Glutamatergic neuron (in vitro differentiated cells): ENCODE measurements around the gene NPR2. TPM values are rescaled to one million over a fixed set of nuclear protein-coding genes. Genes with fewer than 3 reads are reported as not detected.

Experiments used
- DNase-seq: peaks from one replicate; pipeline ENCODE4 v3.0.0; 2022
- H3K27ac Mint-ChIP-seq: one replicate; pipeline ENCODE4 v1.8.0; 2020; ENCODE audit warnings: mild to moderate bottlenecking, mixed read lengths, inconsistent platforms; ENCODE audit not compliant: unreplicated experiment
- H3K27me3 Mint-ChIP-seq: one replicate; pipeline ENCODE4 v1.8.0; 2020; ENCODE audit warnings: mild to moderate bottlenecking, moderate library complexity, mixed read lengths, inconsistent platforms; ENCODE audit not compliant: unreplicated experiment
- H3K36me3 Mint-ChIP-seq: one replicate; pipeline ENCODE4 v1.8.0; 2020; ENCODE audit warnings: mild to moderate bottlenecking, mixed read lengths, inconsistent platforms; ENCODE audit not compliant: unreplicated experiment
- H3K4me1 Mint-ChIP-seq: one replicate; pipeline ENCODE4 v1.8.0; 2020; ENCODE audit warnings: mild to moderate bottlenecking, low read depth, mixed read lengths, inconsistent platforms; ENCODE audit not compliant: unreplicated experiment
- H3K4me3 Mint-ChIP-seq: one replicate; pipeline ENCODE4 v1.8.0; 2020; ENCODE audit warnings: mild to moderate bottlenecking, mixed read lengths, inconsistent platforms; ENCODE audit not compliant: unreplicated experiment
- H3K9me3 Mint-ChIP-seq: one replicate; pipeline ENCODE4 v1.8.0; 2020; ENCODE audit warnings: mild to moderate bottlenecking, moderate library complexity, mixed read lengths, inconsistent platforms; ENCODE audit not compliant: unreplicated experiment
- total RNA-seq: library from RNA; stranded (reverse); fragmentation: NEBNext Ultra II Directional; extraction: Animal tissue kit (Norgen Biotek cat#: 25700); gene quantifications from one replicate; pipeline ENCODE4 v1.2.1, GENCODE V29; 2021; ENCODE audit not compliant: unreplicated experiment
- TF ChIP-seq, protein P1 (sequence below): fragments of 200-600 bp; sonication (generic); IDR thresholded peaks from one replicate; pipeline ENCODE4 v1.5.0; 2021; ENCODE audit not compliant: partially characterized antibody, unreplicated experiment

NPR2 gene
- total RNA-seq, 1 donor from 2014 or later = 357 TPM

DNA sequence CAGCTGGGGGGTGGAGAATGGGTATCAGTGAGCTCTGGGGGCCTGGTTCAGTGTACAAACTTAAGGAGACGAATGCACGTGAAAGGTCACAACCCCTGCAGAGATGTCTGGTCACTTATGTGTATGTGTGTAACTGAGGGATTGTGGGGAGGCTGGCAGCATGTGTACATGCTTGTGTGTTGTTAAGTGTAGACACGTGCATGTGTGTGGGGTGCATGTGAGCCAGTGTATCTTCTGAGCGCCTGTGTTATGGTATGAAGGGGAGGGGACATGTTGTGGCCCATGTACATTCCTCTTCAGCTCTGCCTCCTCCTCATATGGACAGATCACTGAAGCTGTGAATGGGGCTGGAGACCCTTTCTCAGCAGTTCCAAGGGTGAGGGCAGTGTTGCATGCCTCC lies 39.6 kb downstream of the NPR2 start:
- H3K27ac Mint-ChIP-seq = no peak overlapping the region
- H3K27me3 Mint-ChIP-seq = peaks cover 12% of the 10 kb centered on the region
- TF ChIP-seq, protein P1, sequence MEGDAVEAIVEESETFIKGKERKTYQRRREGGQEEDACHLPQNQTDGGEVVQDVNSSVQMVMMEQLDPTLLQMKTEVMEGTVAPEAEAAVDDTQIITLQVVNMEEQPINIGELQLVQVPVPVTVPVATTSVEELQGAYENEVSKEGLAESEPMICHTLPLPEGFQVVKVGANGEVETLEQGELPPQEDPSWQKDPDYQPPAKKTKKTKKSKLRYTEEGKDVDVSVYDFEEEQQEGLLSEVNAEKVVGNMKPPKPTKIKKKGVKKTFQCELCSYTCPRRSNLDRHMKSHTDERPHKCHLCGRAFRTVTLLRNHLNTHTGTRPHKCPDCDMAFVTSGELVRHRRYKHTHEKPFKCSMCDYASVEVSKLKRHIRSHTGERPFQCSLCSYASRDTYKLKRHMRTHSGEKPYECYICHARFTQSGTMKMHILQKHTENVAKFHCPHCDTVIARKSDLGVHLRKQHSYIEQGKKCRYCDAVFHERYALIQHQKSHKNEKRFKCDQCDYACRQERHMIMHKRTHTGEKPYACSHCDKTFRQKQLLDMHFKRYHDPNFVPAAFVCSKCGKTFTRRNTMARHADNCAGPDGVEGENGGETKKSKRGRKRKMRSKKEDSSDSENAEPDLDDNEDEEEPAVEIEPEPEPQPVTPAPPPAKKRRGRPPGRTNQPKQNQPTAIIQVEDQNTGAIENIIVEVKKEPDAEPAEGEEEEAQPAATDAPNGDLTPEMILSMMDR = no peak
- peaks cover 11% of the 10 kb centered on the region for H3K36me3 Mint-ChIP-seq
- H3K4me1 Mint-ChIP-seq = peaks cover 42% of the 10 kb centered on the region
- peaks cover 15% of the 10 kb centered on the region for H3K9me3 Mint-ChIP-seq
- DNase-seq = no peak
- peak overlapping the region; percentile 21 for H3K4me3 Mint-ChIP-seq

DNA sequence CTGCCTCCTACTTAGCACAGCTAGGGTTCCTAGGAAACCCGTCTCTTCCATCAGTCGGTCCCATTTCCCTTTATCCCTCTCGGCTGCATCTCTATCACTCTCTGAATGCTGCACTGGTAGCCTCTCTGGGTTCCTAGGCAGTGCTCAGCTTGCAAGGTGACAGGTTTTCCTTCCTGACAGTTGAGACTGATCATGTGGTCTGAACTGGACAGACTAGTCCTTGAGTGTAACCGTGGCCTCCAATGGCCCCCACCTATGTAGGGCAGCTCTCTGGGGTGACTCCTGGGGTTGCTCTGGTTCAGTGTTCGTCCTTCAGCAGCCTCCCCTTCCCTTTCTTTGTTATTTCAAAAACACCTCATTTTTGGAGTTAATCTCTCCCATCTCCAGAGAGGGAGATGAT lies 41.4 kb downstream of the NPR2 start:
- peaks cover 13% of the 10 kb centered on the region for H3K9me3 Mint-ChIP-seq
- DNase-seq = no peak
- H3K4me3 Mint-ChIP-seq = no peak overlapping the region
- TF ChIP-seq, protein P1 = no peak
- H3K36me3 Mint-ChIP-seq = peaks cover 11% of the 10 kb centered on the region
- H3K4me1 Mint-ChIP-seq = peaks cover 39% of the 10 kb centered on the region
- H3K27ac Mint-ChIP-seq = no peak overlapping the region
- H3K27me3 Mint-ChIP-seq = peaks cover 10% of the 10 kb centered on the region

DNA sequence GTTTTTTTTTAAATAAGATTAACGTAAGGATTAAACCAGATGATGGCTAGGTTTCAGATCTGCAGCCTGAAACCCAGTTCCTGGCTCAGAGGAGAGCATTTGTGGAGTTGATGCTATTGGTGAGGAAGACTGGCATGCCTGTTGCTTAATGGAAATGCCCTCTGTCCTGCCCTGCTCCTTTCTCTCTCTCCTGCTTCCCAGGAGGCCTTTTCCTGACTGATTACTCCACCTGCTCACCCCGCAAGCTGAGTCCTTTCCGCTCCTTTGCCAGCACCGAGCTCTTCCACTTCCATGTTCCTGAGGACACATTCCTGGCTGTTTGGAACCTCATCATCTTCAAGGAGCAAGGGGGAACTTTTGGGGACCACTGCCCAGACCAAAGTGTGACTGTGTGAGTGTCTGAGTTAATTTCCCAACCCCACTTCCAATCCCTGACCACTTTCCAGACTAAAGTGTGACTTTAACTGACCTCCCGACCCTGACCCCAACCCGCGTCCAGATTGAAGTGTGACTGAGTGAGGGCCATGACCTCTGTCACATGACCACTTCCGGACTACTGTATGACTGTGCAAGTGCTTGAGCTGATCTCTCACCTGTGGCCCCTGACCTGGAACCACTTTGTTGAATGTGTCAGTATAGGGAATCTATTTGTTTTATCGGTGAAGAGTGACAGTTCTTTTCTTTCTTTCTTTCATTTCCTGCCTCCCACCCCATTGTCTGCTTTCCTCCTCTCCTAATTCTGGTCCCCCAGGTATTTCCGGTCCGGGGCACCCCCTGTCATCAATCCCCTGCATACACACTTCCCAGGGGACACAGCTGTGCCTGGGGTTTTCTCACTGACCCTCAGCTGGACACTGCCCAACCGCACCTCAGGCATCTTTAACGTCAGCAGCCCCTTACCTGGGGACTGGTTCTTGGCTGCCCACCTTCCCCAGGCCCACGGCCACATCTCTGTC lies 43.1 kb downstream of the NPR2 start:
- TF ChIP-seq, protein P1 = no peak
- Mint-ChIP-seq H3K9me3 (peaks cover 9% of the 10 kb centered on the region), H3K4me1 (peaks cover 33% of the 10 kb centered on the region), H3K4me3 (peak overlapping the region; percentile 39), H3K27me3 (peaks cover 10% of the 10 kb centered on the region), H3K27ac (no peak overlapping the region), H3K36me3 (peaks cover 16% of the 10 kb centered on the region)
- no peak for DNase-seq

DNA sequence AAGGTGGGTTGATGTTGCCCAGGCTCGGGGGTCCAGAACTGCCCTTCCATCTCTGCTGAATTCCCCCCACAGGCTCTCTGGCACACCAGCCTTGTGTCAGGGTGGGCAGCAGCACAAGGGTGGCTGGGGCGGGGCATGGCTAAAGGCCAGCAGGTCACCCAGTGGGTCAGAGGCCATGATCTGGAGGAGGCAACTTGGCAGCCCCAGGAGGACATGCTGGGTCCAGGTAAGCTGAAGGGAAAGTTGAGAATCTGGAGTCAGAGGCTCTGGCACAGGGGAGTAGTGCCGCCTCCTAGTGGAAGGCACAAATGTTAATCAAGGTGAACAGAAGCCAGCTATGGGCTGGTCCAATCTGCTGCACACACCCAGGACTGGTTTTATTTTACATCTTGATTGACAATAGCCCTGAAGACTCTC lies 43.8 kb downstream of the NPR2 start:
- TF ChIP-seq, protein P1 = no peak
- Mint-ChIP-seq H3K36me3 (peaks cover 16% of the 10 kb centered on the region), H3K9me3 (peaks cover 13% of the 10 kb centered on the region), H3K27ac (no peak overlapping the region), H3K4me3 (no peak overlapping the region), H3K4me1 (peaks cover 26% of the 10 kb centered on the region), H3K27me3 (peaks cover 13% of the 10 kb centered on the region)
- DNase-seq = no peak

DNA sequence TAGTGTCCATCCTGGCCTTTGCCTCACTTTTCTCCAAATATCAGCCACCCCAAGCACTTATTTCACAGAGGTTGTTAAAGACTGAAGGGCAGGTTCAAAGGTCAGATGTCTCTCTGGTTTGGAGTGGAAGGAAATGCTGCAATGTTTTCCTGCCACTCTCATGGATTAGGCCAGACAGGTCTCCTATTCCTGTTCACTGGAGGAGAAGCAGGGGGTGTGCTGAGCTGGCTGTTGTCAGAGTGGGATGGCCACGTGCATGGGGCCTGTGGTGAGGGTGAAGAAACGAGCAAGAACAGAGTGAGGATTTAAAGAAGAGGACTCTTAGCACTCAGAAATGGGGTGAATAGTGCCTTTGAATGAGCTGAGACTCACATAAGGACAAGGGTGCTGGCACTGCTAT lies 44.4 kb downstream of the NPR2 start:
- H3K4me3 Mint-ChIP-seq = no peak overlapping the region
- peaks cover 16% of the 10 kb centered on the region for H3K36me3 Mint-ChIP-seq
- TF ChIP-seq, protein P1 = no peak
- H3K27ac Mint-ChIP-seq = no peak overlapping the region
- peaks cover 22% of the 10 kb centered on the region for H3K4me1 Mint-ChIP-seq
- peaks cover 12% of the 10 kb centered on the region for H3K9me3 Mint-ChIP-seq
- peaks cover 13% of the 10 kb centered on the region for H3K27me3 Mint-ChIP-seq
- DNase-seq = no peak
